ENCODE data around the gene ATP6V1G2. TPM values are rescaled to one million over a fixed set of nuclear protein-coding genes. Genes with fewer than 3 reads are reported as not detected.
A peak's percentile ranks its signal among the peaks of the same experiment; 100 is the strongest.

The ATP6V1G2 gene
- total and polyA plus RNA-seq, 12 donors = 0.87 to 6.6 (median 3.1) TPM

DNA sequence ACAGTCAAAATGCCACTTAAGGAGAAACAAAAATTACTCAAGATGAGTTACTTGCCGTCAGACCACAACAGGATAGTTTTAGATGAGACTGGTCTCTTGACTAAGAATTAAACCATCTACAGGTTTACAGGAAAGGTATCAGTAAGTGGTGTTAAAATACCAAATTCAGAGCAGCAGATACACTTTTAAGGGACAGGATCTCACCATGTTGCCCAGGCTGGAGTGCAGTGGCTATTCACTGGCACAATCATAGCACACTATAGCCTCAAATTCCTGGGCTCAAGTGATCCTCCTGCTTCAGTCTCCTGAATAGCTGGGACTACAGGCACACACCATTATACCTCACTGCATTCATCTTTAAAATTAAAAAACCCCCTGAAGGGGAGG lies 13.0 kb downstream of the ATP6V1G2 start:
- peaks cover 0 to 14% of the 10 kb centered on the region in 2 donors for H3K4me1 ChIP-seq (replicated peaks in 1 of 2)

DNA sequence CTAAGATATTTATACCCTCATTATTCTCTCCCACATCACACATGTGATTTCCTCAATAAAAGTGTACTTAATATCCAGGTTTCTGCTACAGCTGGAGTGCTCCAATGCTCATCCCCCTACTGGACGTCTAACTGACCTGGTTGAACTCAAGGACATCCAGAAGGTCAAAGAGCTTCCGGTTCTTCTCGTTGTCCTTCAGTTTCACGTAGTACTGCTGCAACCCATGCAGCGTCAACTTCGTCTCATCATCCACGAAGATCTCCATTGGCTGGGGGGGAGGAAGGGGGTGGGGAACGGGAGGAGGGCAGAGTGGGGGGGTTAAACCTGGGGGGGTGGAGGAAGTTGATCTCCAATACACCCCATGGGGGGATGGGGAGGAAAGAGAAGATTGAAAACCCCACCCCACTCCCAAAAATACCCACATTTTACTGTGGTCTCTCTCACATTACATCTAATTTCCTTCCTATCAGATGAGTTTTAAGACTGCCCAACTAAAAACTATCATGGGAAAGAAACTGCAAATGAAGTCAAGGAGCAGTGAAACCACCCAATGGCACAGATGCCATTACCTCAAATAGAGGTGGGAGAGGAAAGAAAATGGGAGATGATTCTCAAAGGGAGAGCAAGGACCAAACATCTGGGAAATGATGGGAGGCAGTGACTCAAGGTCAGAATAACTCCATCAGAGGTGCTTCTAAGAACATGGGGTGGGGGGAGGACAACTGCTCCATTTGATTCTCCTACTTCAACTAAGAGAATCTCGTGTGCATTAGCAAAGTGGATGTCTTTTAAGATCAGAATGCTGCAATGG lies 13.6 kb downstream of the ATP6V1G2 start:
- DNase-seq = peak in 2 of 7 donors; percentile 33 to 48
- peaks cover 0 to 80% of the 10 kb centered on the region in 2 donors for H3K36me3 ChIP-seq (replicated peaks in 1 of 2)
- H3K27me3 ChIP-seq = no peaks in the 10 kb centered on the region
- H3K4me3 ChIP-seq = no peak overlapping the region
- intact Hi-C loops (cut with DNase I) = no loop called here
- H3K9me3 ChIP-seq (replicated peaks in 1 of 3) = no peaks in the 10 kb centered on the region
- TF ChIP-seq POLR2A (IDR thresholded peaks at IDR 0.05) = no peak
- TF ChIP-seq, protein P1, sequence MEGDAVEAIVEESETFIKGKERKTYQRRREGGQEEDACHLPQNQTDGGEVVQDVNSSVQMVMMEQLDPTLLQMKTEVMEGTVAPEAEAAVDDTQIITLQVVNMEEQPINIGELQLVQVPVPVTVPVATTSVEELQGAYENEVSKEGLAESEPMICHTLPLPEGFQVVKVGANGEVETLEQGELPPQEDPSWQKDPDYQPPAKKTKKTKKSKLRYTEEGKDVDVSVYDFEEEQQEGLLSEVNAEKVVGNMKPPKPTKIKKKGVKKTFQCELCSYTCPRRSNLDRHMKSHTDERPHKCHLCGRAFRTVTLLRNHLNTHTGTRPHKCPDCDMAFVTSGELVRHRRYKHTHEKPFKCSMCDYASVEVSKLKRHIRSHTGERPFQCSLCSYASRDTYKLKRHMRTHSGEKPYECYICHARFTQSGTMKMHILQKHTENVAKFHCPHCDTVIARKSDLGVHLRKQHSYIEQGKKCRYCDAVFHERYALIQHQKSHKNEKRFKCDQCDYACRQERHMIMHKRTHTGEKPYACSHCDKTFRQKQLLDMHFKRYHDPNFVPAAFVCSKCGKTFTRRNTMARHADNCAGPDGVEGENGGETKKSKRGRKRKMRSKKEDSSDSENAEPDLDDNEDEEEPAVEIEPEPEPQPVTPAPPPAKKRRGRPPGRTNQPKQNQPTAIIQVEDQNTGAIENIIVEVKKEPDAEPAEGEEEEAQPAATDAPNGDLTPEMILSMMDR (IDR thresholded peaks at IDR 0.05) = no peak
- peak overlapping the region in 1 of 5 donors; percentile 14 for H3K27ac ChIP-seq
- H3K4me1 ChIP-seq (replicated peaks in 1 of 2) = peaks cover 0 to 11% of the 10 kb centered on the region in 2 donors
- 29 to 46% (median 39%) methylated on average over 9 of the region's 9 CpGs for WGBS, 4 donors

More for the DNA sequence above, 13.0 kb downstream of the ATP6V1G2 start:
- H3K9me3 ChIP-seq (replicated peaks in 1 of 3) = no peaks in the 10 kb centered on the region
- whole genome bisulfite sequencing, 4 donors = 75 to 100% (median 87%) methylated on average over 1 of the region's 1 CpG
- no peaks in the 10 kb centered on the region for H3K27me3 ChIP-seq
- no peak overlapping the region for H3K4me3 ChIP-seq
- no peak overlapping the region for H3K27ac ChIP-seq
- no peak for TF ChIP-seq POLR2A (IDR thresholded peaks at IDR 0.05)
- TF ChIP-seq, protein P1 (IDR thresholded peaks at IDR 0.05) = no peak
- peaks cover 0 to 86% of the 10 kb centered on the region in 2 donors for H3K36me3 ChIP-seq (replicated peaks in 1 of 2)
- DNase-seq = no peak
- intact Hi-C loops (cut with DNase I) = no loop called here

DNA sequence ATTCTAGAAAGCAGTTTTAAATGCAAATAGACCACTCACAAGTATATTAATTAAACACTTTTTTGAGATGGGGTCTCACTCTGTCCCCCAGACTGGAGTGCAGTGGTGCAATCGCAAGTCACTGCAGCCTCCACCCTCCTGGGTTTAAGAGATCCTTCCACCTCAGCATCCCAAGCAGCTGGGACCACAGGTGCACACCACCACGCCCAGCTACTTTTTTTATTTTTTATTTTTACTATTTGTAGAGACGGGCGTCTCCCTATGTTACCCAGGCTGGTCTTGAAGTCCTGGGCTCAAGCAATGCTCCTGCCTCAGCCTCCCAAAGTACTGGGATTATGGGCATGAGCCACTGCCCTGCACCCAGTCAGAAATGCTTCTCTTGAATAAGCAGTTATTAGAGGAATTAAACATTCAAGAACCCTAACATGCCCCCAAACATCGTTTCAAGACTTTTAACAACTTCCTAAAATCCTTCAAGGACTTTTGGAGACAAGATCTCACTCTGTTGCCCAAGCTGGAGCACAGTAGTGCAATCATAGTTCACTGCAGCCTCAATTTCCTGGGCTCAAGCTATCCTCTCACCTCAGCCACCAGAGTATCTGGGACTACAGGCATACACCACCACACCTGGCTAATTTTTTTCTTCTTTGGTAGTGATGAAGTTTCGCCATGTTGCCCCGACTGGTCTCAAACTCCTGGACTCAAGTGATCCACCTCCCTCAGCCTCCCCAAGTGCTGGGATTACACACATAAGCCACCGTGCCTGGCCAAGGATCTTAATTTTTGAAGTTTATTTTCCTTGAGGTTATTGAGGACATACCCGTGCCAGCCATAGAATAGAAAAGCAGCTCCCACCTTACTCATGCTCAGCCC lies 14.4 kb downstream of the ATP6V1G2 start:
- Histone ChIP-seq H3K4me3 (no peak overlapping the region), H3K27ac (peak overlapping the region in 1 of 5 donors; percentile 14), H3K36me3 (replicated peaks in 1 of 2) (peaks cover 0 to 71% of the 10 kb centered on the region in 2 donors), H3K27me3 (no peaks in the 10 kb centered on the region), H3K4me1 (replicated peaks in 1 of 2) (peaks cover 0 to 8% of the 10 kb centered on the region in 2 donors), H3K9me3 (replicated peaks in 1 of 3) (no peaks in the 10 kb centered on the region)
- 64 to 71% (median 67%) methylated on average over 9 of the region's 9 CpGs for WGBS, 4 donors
- TF ChIP-seq, protein P1 (IDR thresholded peaks at IDR 0.05) = no peak
- TF ChIP-seq POLR2A (IDR thresholded peaks at IDR 0.05) = no peak
- DNase-seq = no peak
- intact Hi-C loops (cut with DNase I) = no loop called here

DNA sequence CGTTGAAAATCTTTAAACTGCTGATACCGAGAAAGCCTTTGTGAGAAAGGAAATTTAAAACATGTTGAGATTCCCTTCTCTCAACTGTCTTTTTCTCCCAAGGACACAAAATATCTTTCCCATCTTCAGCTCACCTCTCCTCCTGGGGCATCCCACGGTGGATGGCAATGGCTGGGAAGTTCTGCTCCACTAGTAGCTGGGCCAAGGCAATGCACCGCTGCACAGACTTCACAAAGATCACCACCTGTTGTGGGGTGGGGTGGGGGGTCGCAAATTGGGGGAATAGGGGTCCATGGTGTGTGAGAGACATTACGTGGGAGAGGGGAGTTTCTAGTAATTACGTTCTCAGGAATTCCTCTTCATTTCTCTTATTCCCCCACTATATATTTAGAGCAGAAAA lies 15.2 kb downstream of the ATP6V1G2 start:
- DNase-seq = no peak
- intact Hi-C loops (cut with DNase I) = no loop called here
- Histone ChIP-seq H3K27me3 (no peaks in the 10 kb centered on the region), H3K4me1 (replicated peaks in 1 of 2) (peaks cover 0 to 3% of the 10 kb centered on the region in 2 donors), H3K27ac (no peak overlapping the region), H3K36me3 (replicated peaks in 1 of 2) (peaks cover 0 to 63% of the 10 kb centered on the region in 2 donors), H3K9me3 (replicated peaks in 1 of 3) (no peaks in the 10 kb centered on the region), H3K4me3 (no peak overlapping the region)
- 85 to 91% (median 90%) methylated on average over 7 of the region's 7 CpGs for WGBS, 4 donors
- no peak for TF ChIP-seq POLR2A (IDR thresholded peaks at IDR 0.05)
- TF ChIP-seq, protein P1 (IDR thresholded peaks at IDR 0.05) = no peak

Measured in adrenal gland (tissue), 12 donors.